Transverse colon (tissue), 4 donors: Measurements from ENCODE around the gene NR4A1.

ENCODE experiments used
- POLR2AphosphoS5 ChIP-seq, 3 donors: sonication (generic); formaldehyde crosslinking; IDR thresholded peaks; one replicate each; pipeline ENCODE4 v1.6.1; 2016; ENCODE audit warnings: antibody characterized with exemption in 3 of 3
- TF ChIP-seq, protein P1 (sequence below), 5 experiments: fragments of 200-600 bp in 3 of 5; fragments of 450-650 bp in 2 of 5; sonication (generic) in 3 of 5; IDR thresholded peaks; 1 replicate in 2 of 5; 2 replicates in 3 of 5; pipeline ENCODE4 v1.5.1; 2016 to 2017; ENCODE audit warnings: antibody characterized with exemption in 5 of 5, inconsistent platforms in 3 of 5, mild to moderate bottlenecking in 2 of 5, moderate library complexity in 1 of 5

DNA sequence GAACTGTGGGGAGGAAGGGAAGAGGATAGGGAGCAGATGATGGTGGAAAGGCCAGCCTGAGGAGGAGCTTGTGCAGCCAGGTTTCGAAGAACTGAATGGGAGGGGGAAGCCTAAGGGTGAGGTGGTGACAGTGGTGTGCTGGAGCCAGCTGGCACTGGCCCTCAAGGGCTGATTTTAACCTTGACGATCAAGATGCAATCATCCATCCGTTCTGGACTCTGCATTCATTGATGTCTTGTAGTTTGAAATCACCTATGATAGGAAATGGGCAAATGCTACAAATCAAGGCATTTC, 15.8 kb downstream of the NR4A1 start:
- TF ChIP-seq, protein P1, sequence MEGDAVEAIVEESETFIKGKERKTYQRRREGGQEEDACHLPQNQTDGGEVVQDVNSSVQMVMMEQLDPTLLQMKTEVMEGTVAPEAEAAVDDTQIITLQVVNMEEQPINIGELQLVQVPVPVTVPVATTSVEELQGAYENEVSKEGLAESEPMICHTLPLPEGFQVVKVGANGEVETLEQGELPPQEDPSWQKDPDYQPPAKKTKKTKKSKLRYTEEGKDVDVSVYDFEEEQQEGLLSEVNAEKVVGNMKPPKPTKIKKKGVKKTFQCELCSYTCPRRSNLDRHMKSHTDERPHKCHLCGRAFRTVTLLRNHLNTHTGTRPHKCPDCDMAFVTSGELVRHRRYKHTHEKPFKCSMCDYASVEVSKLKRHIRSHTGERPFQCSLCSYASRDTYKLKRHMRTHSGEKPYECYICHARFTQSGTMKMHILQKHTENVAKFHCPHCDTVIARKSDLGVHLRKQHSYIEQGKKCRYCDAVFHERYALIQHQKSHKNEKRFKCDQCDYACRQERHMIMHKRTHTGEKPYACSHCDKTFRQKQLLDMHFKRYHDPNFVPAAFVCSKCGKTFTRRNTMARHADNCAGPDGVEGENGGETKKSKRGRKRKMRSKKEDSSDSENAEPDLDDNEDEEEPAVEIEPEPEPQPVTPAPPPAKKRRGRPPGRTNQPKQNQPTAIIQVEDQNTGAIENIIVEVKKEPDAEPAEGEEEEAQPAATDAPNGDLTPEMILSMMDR (IDR thresholded peaks at IDR 0.05): no peak
- no peak for TF ChIP-seq POLR2AphosphoS5 (IDR thresholded peaks at IDR 0.05)
